SK-N-SH (cell line): Measurements from ENCODE around the gene RGS6. TPM values are rescaled to one million over a fixed set of nuclear protein-coding genes. Genes with fewer than 3 reads are reported as not detected.

Source experiments
- CTCF ChIA-PET: fragments of 300-600, 350-600 bp; formaldehyde crosslinking; extraction: SDS; loops from one replicate; lab custom pipeline; 2021; lab: Yijun Ruan, JAX
- POLR2A ChIA-PET: fragments of 350-600 bp; sonication (Branson Sonifier 250); formaldehyde crosslinking; extraction: SDS; loops from one replicate; lab custom pipeline; 2020; ENCODE audit warnings: antibody characterized with exemption, inconsistent platforms; lab: Yijun Ruan, JAX
- DNase-seq: peaks from one replicate; pipeline ENCODE4 v3.0.0; 2012
- H2AFZ ChIP-seq: fragments of 200-600 bp; sonication (generic); 2 replicates; pipeline ENCODE4 v1.8.1; 2016; ENCODE audit warnings: antibody characterized with exemption, mild to moderate bottlenecking, low read depth
- H3F3A ChIP-seq: fragments of 200-600 bp; sonication (generic); replicated peaks from 2 replicates; pipeline ENCODE3; 2016; ENCODE audit warnings: antibody characterized with exemption, mild to moderate bottlenecking; ENCODE audit not compliant: insufficient read depth
- H3K27ac ChIP-seq, 2 experiments: fragments of 200-500 bp in 1 of 2; fragments of 200-600 bp in 1 of 2; sonication (Bioruptor generic) in 1 of 2; sonication (generic), shearing (Covaris generic) in 1 of 2; 2 replicates each; pipeline versions ENCODE4 v1.5.1 to v1.6.1; 2014 to 2016; ENCODE audit warnings: low read depth in 2 of 2, inconsistent platforms in 1 of 2, low read length in 1 of 2, mild to moderate bottlenecking in 1 of 2, mixed read lengths in 1 of 2
- H3K27me3 ChIP-seq: fragments of 200-600 bp; sonication (generic), shearing (Covaris generic); 2 replicates; pipeline ENCODE4 v1.6.1; 2016; ENCODE audit warnings: mixed run types; ENCODE audit not compliant: insufficient read depth
- H3K36me3 ChIP-seq, 2 experiments: fragments of 200-500 bp in 1 of 2; fragments of 200-600 bp in 1 of 2; sonication (Bioruptor generic) in 1 of 2; sonication (generic) in 1 of 2; replicated peaks in 1 of 2; 2 replicates each; pipeline versions ENCODE3 to v1.5.1; 2014 to 2016; ENCODE audit warnings: low read length in 1 of 2, mild to moderate bottlenecking in 1 of 2; ENCODE audit not compliant: insufficient read depth in 2 of 2, control insufficient read depth in 1 of 2
- H3K4me1 ChIP-seq, 2 experiments: fragments of 200-500 bp in 1 of 2; fragments of 200-600 bp in 1 of 2; sonication (Bioruptor generic) in 1 of 2; sonication (generic), shearing (Covaris generic) in 1 of 2; 2 replicates each; pipeline versions ENCODE4 v1.5.1 to v1.6.1; 2014 to 2016; ENCODE audit warnings: low read depth in 1 of 2, low read length in 1 of 2, mixed run types in 1 of 2; ENCODE audit not compliant: insufficient read depth in 2 of 2, control insufficient read depth in 1 of 2
- H3K4me2 ChIP-seq: fragments of 200-600 bp; sonication (generic), shearing (Covaris generic); 2 replicates; pipeline ENCODE4 v1.6.1; 2017; ENCODE audit warnings: mixed run types
- H3K4me3 ChIP-seq, 2 experiments: fragments of 200-500 bp in 1 of 2; fragments of 200-600 bp in 1 of 2; sonication (Bioruptor generic) in 1 of 2; sonication (generic), shearing (Covaris generic) in 1 of 2; 2 replicates each; pipeline versions ENCODE4 v1.5.1 to v1.8.1; 2014 to 2016; ENCODE audit warnings: low read depth in 2 of 2, inconsistent platforms in 1 of 2, low read length in 1 of 2, mild to moderate bottlenecking in 1 of 2, mixed read lengths in 1 of 2, moderate library complexity in 1 of 2
- H3K79me2 ChIP-seq: fragments of 200-600 bp; sonication (generic); 2 replicates; pipeline ENCODE4 v1.8.1; 2017; ENCODE audit warnings: mild to moderate bottlenecking; ENCODE audit not compliant: insufficient read depth
- H3K9ac ChIP-seq: fragments of 200-600 bp; sonication (generic); 2 replicates; pipeline ENCODE4 v1.6.1; 2017; ENCODE audit warnings: mixed run types
- H3K9me2 ChIP-seq: fragments of 200-600 bp; sonication (generic); 2 replicates; pipeline ENCODE4 v1.6.1; 2017; ENCODE audit warnings: mixed run types
- H3K9me3 ChIP-seq: fragments of 200-600 bp; sonication (generic); 2 replicates; pipeline ENCODE4 v1.6.1; 2017; ENCODE audit warnings: mixed run types, mild to moderate bottlenecking, moderate library complexity
- H4K20me1 ChIP-seq: fragments of 200-600 bp; sonication (generic); 2 replicates; pipeline ENCODE4 v1.6.1; 2017; ENCODE audit warnings: mild to moderate bottlenecking, mixed run types; ENCODE audit not compliant: insufficient read depth
- CHD2 ChIP-seq: fragments of 150-350 bp; IDR thresholded peaks from 2 replicates; pipeline ENCODE4 v1.6.1; 2018; ENCODE audit warnings: low read length; ENCODE audit not compliant: partially characterized antibody
- FOSL2 ChIP-seq: IDR thresholded peaks from 2 replicates; pipeline ENCODE4 v1.4.0; 2012; ENCODE audit warnings: low read depth, mild to moderate bottlenecking, moderate library complexity, borderline replicate concordance
- FOXM1 ChIP-seq: IDR thresholded peaks from 2 replicates; pipeline ENCODE4 v1.4.0; 2012; ENCODE audit warnings: low read depth, mild to moderate bottlenecking
- MXI1 ChIP-seq: IDR thresholded peaks from 2 replicates; pipeline ENCODE4 v1.6.1; 2012; ENCODE audit warnings: mild to moderate bottlenecking, low read depth, low read length, improper control_type of control experiment
- NFIC ChIP-seq: IDR thresholded peaks from 2 replicates; pipeline ENCODE4 v1.4.0; 2012; ENCODE audit warnings: borderline replicate concordance
- NRF1 ChIP-seq: IDR thresholded peaks from 2 replicates; pipeline ENCODE4 v1.6.1; 2012; ENCODE audit warnings: low read depth, mild to moderate bottlenecking, low read length
- RCOR1 ChIP-seq: fragments of 150-350 bp; IDR thresholded peaks from 2 replicates; pipeline ENCODE4 v1.6.1; 2017; ENCODE audit warnings: antibody characterized with exemption, low read length
- RFX5 ChIP-seq: IDR thresholded peaks from 2 replicates; pipeline ENCODE4 v1.6.1; 2012; ENCODE audit warnings: mild to moderate bottlenecking, improper control_type of control experiment, low read length
- RXRA ChIP-seq: IDR thresholded peaks from 2 replicates; pipeline ENCODE4 v1.4.0; 2012; ENCODE audit warnings: low read depth, mild to moderate bottlenecking, borderline replicate concordance
- SIN3A ChIP-seq: IDR thresholded peaks from 2 replicates; pipeline ENCODE4 v1.6.1; 2012; ENCODE audit warnings: low read depth, mild to moderate bottlenecking, low read length, moderate library complexity, borderline replicate concordance
- SMC3 ChIP-seq: IDR thresholded peaks from 2 replicates; pipeline ENCODE4 v1.6.1; 2012; ENCODE audit warnings: low read depth, low read length, improper control_type of control experiment
- TAF1 ChIP-seq: IDR thresholded peaks from 2 replicates; pipeline ENCODE4 v1.6.1; 2012; ENCODE audit warnings: low read depth, mild to moderate bottlenecking, low read length, moderate library complexity, borderline replicate concordance
- TCF12 ChIP-seq: IDR thresholded peaks from 2 replicates; pipeline ENCODE4 v1.4.0; 2012
- TEAD4 ChIP-seq: IDR thresholded peaks from 2 replicates; pipeline ENCODE4 v1.4.0; 2012; ENCODE audit warnings: mild to moderate bottlenecking, borderline replicate concordance; ENCODE audit not compliant: insufficient read depth
- WGBS: methylation state at CpG from one replicate; pipeline ENCODE4 v1.1.6; 2017; ENCODE audit warnings: low lambda C conversion rate; 5-methylcytosine and 5-hydroxymethylcytosine counted together
- polyA plus RNA-seq, 3 experiments: library from polyadenylated mRNA; depleted of rRNA; stranded (reverse); fragments of >200 nt; gene quantifications; 2 replicates each; pipeline ENCODE4 v1.2.3, GENCODE V29; 2012
- TF ChIP-seq, protein P1 (sequence below): IDR thresholded peaks from 2 replicates; pipeline ENCODE4; 2012
- TF ChIP-seq, protein P2 (sequence below): IDR thresholded peaks from 2 replicates; pipeline ENCODE4 v1.4.0; 2012; ENCODE audit warnings: low read depth, borderline replicate concordance
- TF ChIP-seq, protein P3 (sequence below): IDR thresholded peaks from 2 replicates; pipeline ENCODE4 v1.4.0; 2012; ENCODE audit warnings: low read depth

The RGS6 gene
- polyA plus RNA-seq, 1 of the 3 experiments (the other 2 are of a cell fraction), result not detected

DNA sequence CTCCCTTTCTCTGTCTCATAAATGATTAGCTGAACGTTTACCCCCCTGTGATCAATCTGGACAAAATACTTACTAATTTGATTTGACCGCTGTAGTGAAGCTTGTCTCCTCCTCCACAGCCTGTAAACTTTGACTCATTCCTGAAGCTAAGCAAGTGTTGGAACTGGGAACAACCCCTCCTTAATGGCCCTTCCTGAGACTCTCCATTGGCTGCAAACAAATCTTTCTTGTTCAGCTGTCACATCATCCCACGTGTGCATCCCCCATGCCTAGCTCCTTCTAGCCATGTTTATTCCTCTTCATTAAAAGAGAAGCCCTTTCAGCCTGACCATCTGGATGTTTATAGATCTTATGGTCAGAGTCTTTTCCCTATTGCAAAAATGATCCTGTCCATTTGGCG is 281.2 kb downstream of the RGS6 start:
- H3K9me2 ChIP-seq, result no peaks in the 10 kb centered on the region
- H3K9ac ChIP-seq, result no peak overlapping the region
- CTCF ChIA-PET, result no interaction called here
- POLR2A ChIA-PET, result no interaction called here
- no peak for DNase-seq
- no peaks in the 10 kb centered on the region for H3K79me2 ChIP-seq
- H2AFZ ChIP-seq, result no peak overlapping the region
- no peak overlapping the region for H3K4me3 ChIP-seq
- no peaks in the 10 kb centered on the region for H3K4me1 ChIP-seq
- H3K36me3 ChIP-seq, result no peaks in the 10 kb centered on the region
- H3K4me2 ChIP-seq, result no peak overlapping the region
- H4K20me1 ChIP-seq, result no peaks in the 10 kb centered on the region
- 1% methylated on average over 4 of the region's 4 CpGs for WGBS
- TF ChIP-seq FOSL2 (no peak), TAF1 (no peak), CHD2 (no peak), RCOR1 (no peak), FOXM1 (no peak), MXI1 (no peak), TEAD4 (no peak)
- TF ChIP-seq, all 33 proteins: peak for 0
- H3K27me3 ChIP-seq, result no peaks in the 10 kb centered on the region
- no peak overlapping the region for H3K27ac ChIP-seq
- H3K9me3 ChIP-seq, result no peaks in the 10 kb centered on the region
- no peaks in the 10 kb centered on the region for H3F3A ChIP-seq

DNA sequence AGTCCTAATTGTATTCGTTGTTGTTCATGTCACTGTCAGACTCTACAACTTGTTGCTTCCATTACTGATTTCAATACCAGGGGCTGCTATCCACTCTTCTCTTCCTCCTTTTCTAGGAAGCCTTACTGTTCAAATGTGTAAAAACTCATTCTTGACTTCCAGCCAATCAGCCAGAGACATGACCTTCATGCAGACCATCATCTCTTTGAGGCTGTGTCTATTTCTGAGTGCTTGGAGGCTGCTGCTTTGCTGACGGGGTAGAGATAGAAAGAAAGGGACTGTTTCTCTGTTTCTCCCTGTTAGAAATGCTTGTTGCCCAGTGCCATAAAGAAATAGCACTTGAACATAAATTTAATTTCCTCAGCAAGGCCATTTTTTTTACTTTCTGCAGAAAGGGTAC is 282.9 kb downstream of the RGS6 start:
- Histone ChIP-seq H3K9me3 (no peaks in the 10 kb centered on the region), H2AFZ (no peak overlapping the region), H3K36me3 (no peaks in the 10 kb centered on the region), H3K4me1 (no peaks in the 10 kb centered on the region), H3K4me2 (no peak overlapping the region), H4K20me1 (no peaks in the 10 kb centered on the region), H3K4me3 (no peak overlapping the region), H3K9ac (no peak overlapping the region), H3K27me3 (no peaks in the 10 kb centered on the region), H3K79me2 (no peaks in the 10 kb centered on the region), H3F3A (no peaks in the 10 kb centered on the region), H3K27ac (no peak overlapping the region), H3K9me2 (no peaks in the 10 kb centered on the region)
- DNase-seq, result no peak
- WGBS, result 0% methylated on average over 2 of the region's 2 CpGs
- CTCF ChIA-PET, result no interaction called here
- no peak for TF ChIP-seq RFX5
- no peak for TF ChIP-seq CHD2
- no peak for TF ChIP-seq MXI1
- no peak for TF ChIP-seq RXRA
- no peak for TF ChIP-seq SMC3
- TF ChIP-seq NRF1, result no peak
- TF ChIP-seq, protein P1, sequence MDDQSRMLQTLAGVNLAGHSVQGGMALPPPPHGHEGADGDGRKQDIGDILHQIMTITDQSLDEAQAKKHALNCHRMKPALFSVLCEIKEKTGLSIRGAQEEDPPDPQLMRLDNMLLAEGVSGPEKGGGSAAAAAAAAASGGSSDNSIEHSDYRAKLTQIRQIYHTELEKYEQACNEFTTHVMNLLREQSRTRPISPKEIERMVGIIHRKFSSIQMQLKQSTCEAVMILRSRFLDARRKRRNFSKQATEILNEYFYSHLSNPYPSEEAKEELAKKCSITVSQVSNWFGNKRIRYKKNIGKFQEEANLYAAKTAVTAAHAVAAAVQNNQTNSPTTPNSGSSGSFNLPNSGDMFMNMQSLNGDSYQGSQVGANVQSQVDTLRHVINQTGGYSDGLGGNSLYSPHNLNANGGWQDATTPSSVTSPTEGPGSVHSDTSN, result no peak
- no peak for TF ChIP-seq NFIC
- TF ChIP-seq TCF12, result no peak
- TF ChIP-seq FOSL2, result no peak
- TF ChIP-seq, protein P2, sequence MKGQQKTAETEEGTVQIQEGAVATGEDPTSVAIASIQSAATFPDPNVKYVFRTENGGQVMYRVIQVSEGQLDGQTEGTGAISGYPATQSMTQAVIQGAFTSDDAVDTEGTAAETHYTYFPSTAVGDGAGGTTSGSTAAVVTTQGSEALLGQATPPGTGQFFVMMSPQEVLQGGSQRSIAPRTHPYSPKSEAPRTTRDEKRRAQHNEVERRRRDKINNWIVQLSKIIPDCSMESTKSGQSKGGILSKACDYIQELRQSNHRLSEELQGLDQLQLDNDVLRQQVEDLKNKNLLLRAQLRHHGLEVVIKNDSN, result no peak
- TF ChIP-seq, protein P3, sequence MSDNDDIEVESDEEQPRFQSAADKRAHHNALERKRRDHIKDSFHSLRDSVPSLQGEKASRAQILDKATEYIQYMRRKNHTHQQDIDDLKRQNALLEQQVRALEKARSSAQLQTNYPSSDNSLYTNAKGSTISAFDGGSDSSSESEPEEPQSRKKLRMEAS, result no peak
- no peak for TF ChIP-seq SIN3A
- no peak for TF ChIP-seq FOXM1
- POLR2A ChIA-PET, result no interaction called here
